Progenitor cell of endocrine pancreas (in vitro differentiated cells): ENCODE data around the gene CELSR3. TPM values are rescaled to one million over a fixed set of nuclear protein-coding genes. Genes with fewer than 3 reads are reported as not detected.

Experiments
- DNase-seq: peaks from one replicate; pipeline ENCODE4 v3.0.0; 2021; ENCODE audit warnings: low spot score; ENCODE audit not compliant: unreplicated experiment
- H3K27ac Mint-ChIP-seq: 2 replicates; pipeline ENCODE4 v1.8.0; 2021; ENCODE audit warnings: mild to moderate bottlenecking, moderate library complexity, mixed read lengths
- H3K27me3 Mint-ChIP-seq: 2 replicates; pipeline ENCODE4 v1.8.0; 2021; ENCODE audit warnings: mixed read lengths
- H3K36me3 Mint-ChIP-seq: 2 replicates; pipeline ENCODE4 v1.8.0; 2022; ENCODE audit warnings: mixed read lengths; ENCODE audit not compliant: insufficient read depth
- H3K4me1 Mint-ChIP-seq: 2 replicates; pipeline ENCODE4 v1.8.0; 2021; ENCODE audit warnings: low read depth, mixed read lengths
- H3K4me3 Mint-ChIP-seq: 2 replicates; pipeline ENCODE4 v1.8.0; 2021; ENCODE audit warnings: low read depth, mild to moderate bottlenecking, moderate library complexity, mixed read lengths
- H3K9me3 Mint-ChIP-seq: 2 replicates; pipeline ENCODE4 v1.8.0; 2021; ENCODE audit warnings: low read depth, mixed read lengths
- total RNA-seq: library from RNA; stranded (reverse); gene quantifications from 2 replicates; pipeline ENCODE4 v1.2.1, GENCODE V29; 2021
- TF ChIP-seq, protein P1 (sequence below): fragments of 200-600 bp; sonication (generic); IDR thresholded peaks from one replicate; pipeline ENCODE4 v1.5.0; 2021; ENCODE audit warnings: antibody characterized with exemption, mild to moderate bottlenecking; ENCODE audit not compliant: unreplicated experiment

CELSR3 gene
- total RNA-seq, 1 donor from 2014 or later: 14.9 TPM

DNA sequence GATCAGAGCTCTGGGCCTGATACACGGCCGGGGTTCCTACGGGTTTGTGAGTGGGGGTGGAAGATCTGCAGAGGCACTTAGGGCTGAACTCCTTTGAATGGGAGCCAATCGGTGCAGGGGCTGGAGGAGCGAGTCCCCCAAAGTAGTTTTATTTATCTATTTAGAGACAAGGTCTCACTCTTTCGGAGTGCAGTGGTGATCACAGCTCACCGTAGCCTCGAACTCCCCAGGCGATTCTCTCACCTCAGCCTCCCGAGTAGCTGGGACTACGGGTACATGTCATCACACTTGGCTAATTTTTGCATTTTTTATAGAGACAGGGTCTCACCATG is 1.6 kb upstream of the CELSR3 start:
- Mint-ChIP-seq H3K27me3 (peaks cover 3% of the 10 kb centered on the region), H3K36me3 (peaks cover 3% of the 10 kb centered on the region), H3K9me3 (no peaks in the 10 kb centered on the region), H3K4me1 (peaks cover 8% of the 10 kb centered on the region), H3K27ac (peak overlapping the region; percentile 99), H3K4me3 (peak overlapping the region; percentile 96)
- TF ChIP-seq, protein P1, sequence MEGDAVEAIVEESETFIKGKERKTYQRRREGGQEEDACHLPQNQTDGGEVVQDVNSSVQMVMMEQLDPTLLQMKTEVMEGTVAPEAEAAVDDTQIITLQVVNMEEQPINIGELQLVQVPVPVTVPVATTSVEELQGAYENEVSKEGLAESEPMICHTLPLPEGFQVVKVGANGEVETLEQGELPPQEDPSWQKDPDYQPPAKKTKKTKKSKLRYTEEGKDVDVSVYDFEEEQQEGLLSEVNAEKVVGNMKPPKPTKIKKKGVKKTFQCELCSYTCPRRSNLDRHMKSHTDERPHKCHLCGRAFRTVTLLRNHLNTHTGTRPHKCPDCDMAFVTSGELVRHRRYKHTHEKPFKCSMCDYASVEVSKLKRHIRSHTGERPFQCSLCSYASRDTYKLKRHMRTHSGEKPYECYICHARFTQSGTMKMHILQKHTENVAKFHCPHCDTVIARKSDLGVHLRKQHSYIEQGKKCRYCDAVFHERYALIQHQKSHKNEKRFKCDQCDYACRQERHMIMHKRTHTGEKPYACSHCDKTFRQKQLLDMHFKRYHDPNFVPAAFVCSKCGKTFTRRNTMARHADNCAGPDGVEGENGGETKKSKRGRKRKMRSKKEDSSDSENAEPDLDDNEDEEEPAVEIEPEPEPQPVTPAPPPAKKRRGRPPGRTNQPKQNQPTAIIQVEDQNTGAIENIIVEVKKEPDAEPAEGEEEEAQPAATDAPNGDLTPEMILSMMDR: no peak
- DNase-seq: no peak

DNA sequence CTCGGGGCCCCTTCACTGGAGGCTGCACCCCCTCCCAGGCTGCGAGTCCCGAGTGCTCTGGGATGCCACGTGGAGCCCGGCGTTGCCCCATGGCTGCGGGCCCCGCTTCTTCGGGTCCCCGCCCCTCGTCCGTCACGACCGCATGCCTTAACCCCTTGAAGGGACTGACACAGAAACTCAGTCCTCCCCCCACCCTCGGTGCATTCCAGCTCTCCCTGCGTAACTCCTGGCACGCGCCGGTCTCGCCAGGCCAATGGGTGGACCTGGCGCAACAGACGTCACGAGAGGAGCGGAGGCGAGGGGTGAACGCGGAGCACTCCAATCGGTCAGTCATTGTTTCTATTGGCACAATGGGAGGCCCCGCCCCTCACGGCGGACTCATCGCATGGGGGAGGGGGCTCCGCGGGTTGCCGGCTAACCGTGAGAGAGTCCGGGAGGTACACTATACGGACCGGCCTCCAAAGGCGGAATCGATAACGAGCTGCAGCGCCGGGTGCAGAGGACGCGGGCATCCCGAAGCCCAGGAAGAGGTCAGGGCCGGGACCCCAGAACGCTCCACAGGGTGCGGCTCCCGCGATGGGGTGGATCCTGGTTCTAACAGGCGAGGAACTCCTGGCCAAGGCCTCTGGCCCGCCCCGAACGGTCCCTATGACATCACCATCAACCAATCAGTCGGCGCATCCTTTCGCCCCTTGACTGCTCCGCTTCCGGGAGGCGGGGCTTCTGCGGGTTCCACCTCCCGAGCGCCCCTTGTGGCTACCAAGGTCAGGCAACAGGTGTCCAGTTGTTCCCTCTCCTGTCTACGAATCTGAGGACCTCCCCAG is 1.0 kb upstream of the CELSR3 start:
- Mint-ChIP-seq H3K4me1 (peaks cover 8% of the 10 kb centered on the region), H3K4me3 (peak overlapping the region; percentile 96), H3K36me3 (peaks cover 6% of the 10 kb centered on the region), H3K27me3 (peaks cover 3% of the 10 kb centered on the region), H3K27ac (peak overlapping the region; percentile 99), H3K9me3 (no peaks in the 10 kb centered on the region)
- TF ChIP-seq, protein P1: peak; percentile 89
- peak; percentile 95 for DNase-seq

DNA sequence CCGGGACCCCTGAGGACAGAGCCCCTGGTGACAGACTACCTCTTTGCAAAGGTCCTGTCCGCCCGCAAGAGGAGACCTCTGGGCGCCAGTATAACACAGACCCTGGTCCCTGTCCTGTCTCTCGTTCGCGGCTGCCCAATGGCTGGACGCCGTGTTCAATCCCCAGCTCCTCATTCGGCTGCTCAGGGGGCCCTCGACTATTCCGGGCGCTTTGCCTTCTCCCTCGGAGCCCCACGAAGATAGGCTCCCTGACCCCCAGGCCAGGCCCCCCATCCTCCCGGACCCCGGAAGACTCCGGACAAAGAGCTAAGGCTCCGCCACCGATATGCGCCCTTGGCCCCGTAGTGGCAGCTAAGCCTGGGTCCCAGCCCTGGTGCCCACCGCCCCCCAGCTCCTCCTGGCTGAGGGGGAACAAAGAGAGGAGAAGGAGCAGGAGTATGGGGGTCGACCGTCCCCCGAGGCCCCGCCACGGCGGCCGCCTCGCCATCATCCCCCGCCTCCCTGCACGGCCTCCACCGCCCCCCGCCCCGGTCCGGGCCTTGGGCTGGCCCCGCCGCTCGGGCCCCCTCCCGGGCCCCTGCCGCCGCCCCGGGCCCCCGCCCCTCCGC is 437 bp downstream of the CELSR3 start:
- Mint-ChIP-seq H3K9me3 (no peaks in the 10 kb centered on the region), H3K27me3 (peaks cover 3% of the 10 kb centered on the region), H3K27ac (no peak overlapping the region), H3K4me1 (peaks cover 8% of the 10 kb centered on the region), H3K4me3 (peak overlapping the region; percentile 66), H3K36me3 (peaks cover 8% of the 10 kb centered on the region)
- no peak for DNase-seq
- TF ChIP-seq, protein P1: no peak

DNA sequence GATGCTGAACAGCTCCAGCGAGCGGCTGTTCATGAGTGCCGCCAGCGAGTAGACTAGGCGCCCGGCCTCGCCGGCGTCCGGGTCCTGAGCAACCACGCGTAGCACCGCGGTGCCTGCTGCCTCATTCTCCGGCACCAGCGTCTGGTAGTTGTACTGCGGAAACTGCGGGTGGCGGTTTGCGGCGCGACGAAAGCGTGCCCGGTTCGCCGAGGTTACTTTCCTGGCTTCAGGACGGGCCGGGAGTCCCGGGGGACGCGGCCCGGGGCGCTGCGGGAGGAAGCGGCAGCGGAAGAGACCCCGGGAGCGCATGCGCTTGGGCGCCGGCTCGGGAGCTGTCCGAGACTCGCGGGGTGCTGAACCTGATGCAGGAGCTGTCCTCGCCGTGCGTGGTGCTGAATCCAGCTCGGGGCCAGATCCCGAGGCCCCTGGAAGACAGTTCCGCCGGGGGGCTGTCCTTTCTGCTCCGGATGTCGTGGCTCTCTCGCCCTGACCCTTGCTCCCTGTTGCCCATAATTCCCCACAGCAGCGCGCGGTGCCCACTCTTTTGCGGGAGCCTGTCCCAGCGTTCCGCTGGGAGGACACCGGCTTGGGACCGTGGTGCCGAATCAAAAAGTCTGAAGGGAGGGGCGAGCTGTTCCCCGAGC is 1.1 kb downstream of the CELSR3 start:
- Mint-ChIP-seq H3K4me3 (peak overlapping the region; percentile 66), H3K4me1 (peaks cover 8% of the 10 kb centered on the region), H3K27ac (peak overlapping the region; percentile 37), H3K36me3 (peaks cover 8% of the 10 kb centered on the region), H3K27me3 (peaks cover 3% of the 10 kb centered on the region), H3K9me3 (no peaks in the 10 kb centered on the region)
- DNase-seq: peak; percentile 72
- TF ChIP-seq, protein P1: no peak

DNA sequence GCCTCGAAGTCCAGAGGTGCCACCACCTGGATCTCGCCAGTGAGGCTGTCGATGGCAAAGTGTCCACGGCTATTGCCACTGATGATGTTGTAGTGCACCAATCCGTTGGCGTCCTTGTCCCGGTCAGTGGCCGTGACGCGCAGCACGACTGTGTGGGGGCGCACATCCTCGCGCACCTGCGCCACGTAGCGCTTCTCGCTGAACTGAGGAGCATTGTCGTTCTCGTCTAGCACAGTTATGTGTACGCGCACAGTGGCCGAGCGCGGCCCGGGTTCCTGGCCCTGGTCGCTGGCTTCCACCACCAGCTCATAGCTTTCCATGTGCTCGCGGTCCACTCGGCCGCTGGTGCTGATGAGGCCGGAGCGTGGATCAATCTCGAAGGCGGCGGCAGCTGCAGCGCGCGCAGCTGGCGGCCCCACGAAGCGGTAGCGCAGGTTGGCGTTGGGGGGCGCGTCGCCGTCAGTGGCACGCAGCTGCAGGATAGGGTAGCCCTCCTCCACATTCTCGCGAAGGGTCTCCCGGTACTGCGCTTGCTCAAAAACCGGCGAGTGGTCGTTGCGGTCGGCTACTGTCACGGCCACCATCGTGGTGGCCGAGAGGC is 1.8 kb downstream of the CELSR3 start:
- H3K27ac Mint-ChIP-seq: no peak overlapping the region
- TF ChIP-seq, protein P1: no peak
- DNase-seq: no peak
- H3K4me3 Mint-ChIP-seq: peak overlapping the region; percentile 29
- peaks cover 8% of the 10 kb centered on the region for H3K36me3 Mint-ChIP-seq
- peaks cover 8% of the 10 kb centered on the region for H3K4me1 Mint-ChIP-seq
- H3K27me3 Mint-ChIP-seq: peaks cover 3% of the 10 kb centered on the region
- H3K9me3 Mint-ChIP-seq: no peaks in the 10 kb centered on the region
